Muscle of back (tissue), 11 donors: Measurements from ENCODE around the gene ABHD4. TPM values are rescaled to one million over a fixed set of nuclear protein-coding genes. Genes with fewer than 3 reads are reported as not detected.

Experiments used
- DNase-seq, 3 donors: peaks; one replicate each; pipeline versions ENCODE4 v3.0.0 to v3.0.0-alpha.2; 2013
- polyA plus RNA-seq, 10 donors: library from polyadenylated mRNA; unstranded; fragments of 120-200 nt; gene quantifications; one replicate each; pipeline ENCODE4 v1.2.1, GENCODE V29; 2013; ENCODE audit not compliant: insufficient read length in 10 of 10

ABHD4 gene
- polyA plus RNA-seq, 10 donors, result 11.0 to 20.1 (median 14.0) TPM

- no peak for DNase-seq
Observed at GRCh38 chr14:22658946-22659345, 60.8 kb downstream of the ABHD4 start.

- DNase-seq, result no peak
Observed at GRCh38 chr14:22660654-22661053, 62.6 kb downstream of the ABHD4 start.

Other genes with a start within 250 kb of the ABHD4 start
- 100 to 1,000 TPM; 119 to 178 (median 145) TPM for gene DAD1, start 9.1 kb upstream of the ABHD4 start, polyA plus RNA-seq
- gene OR6J1, start 46.1 kb downstream of the ABHD4 start, polyA plus RNA-seq, result under 1 TPM; 0.07 to 0.22 (median 0.10) TPM
- gene OXA1L, start 168.4 kb downstream of the ABHD4 start, polyA plus RNA-seq, result 100 to 1,000 TPM; 164 to 260 (median 214) TPM
- gene SLC7A7, start 217.1 kb downstream of the ABHD4 start, polyA plus RNA-seq, result 10 to 100 TPM; 19.5 to 31.4 (median 25.9) TPM
- 10 to 100 TPM; 52.4 to 74.3 (median 64.1) TPM for gene MRPL52, start 231.6 kb downstream of the ABHD4 start, polyA plus RNA-seq
- 100 to 1,000 TPM; 138 to 238 (median 186) TPM for gene MMP14, start 238.3 kb downstream of the ABHD4 start, polyA plus RNA-seq